Caco-2 (cell line): ENCODE results near the gene ZNF80. TPM values are rescaled to one million over a fixed set of nuclear protein-coding genes. Genes with fewer than 3 reads are reported as not detected.

ENCODE experiments used
- BruUV-seq: library from RNA; stranded (reverse); fragments of 400-500 nt; replicated peaks from 2 replicates; lab custom pipeline; 2021; lab: Mats Ljungman, UMichigan
- CTCF ChIA-PET: fragments of 300-600 bp; sonication (Branson Sonifier 250); formaldehyde crosslinking; loops from one replicate; lab custom pipeline; 2022; ENCODE audit warnings: antibody characterized with exemption; lab: Charles Lee
- POLR2A ChIA-PET: fragments of 300-600 bp; sonication (Branson Sonifier 250); formaldehyde crosslinking; loops from one replicate; lab custom pipeline; 2022; ENCODE audit warnings: antibody characterized with exemption; lab: Charles Lee
- DNase-seq, 2 experiments: peaks; one replicate each; pipeline versions ENCODE4 v3.0.0 to v3.0.0-alpha.2; 2020 to 2022
- H3K27me3 ChIP-seq: replicated peaks from 2 replicates; pipeline ENCODE4 v1.6.0; 2011; ENCODE audit warnings: low read length; ENCODE audit not compliant: control insufficient read depth, insufficient read depth
- H3K36me3 ChIP-seq: 2 replicates; pipeline ENCODE4 v1.5.1; 2011; ENCODE audit warnings: low read length; ENCODE audit not compliant: control insufficient read depth, insufficient read depth
- H3K4me1 ChIP-seq: fragments of 250-450 bp; sonication (Bioruptor Pico); 2 replicates; pipeline ENCODE4 v1.5.1; 2020; ENCODE audit warnings: mild to moderate bottlenecking
- H3K4me3 ChIP-seq: 2 replicates; pipeline ENCODE4 v1.5.1; 2011; ENCODE audit warnings: low read depth, mild to moderate bottlenecking, control low read depth, low read length
- H3K9me3 ChIP-seq: fragments of 250-450 bp; sonication (Bioruptor Pico); 2 replicates; pipeline ENCODE4 v1.5.1; 2020; ENCODE audit warnings: mild to moderate bottlenecking, moderate library complexity
- H3K27ac Mint-ChIP-seq: one replicate; pipeline ENCODE4 v1.8.0; 2022; ENCODE audit warnings: mixed read lengths; ENCODE audit not compliant: unreplicated experiment
- H3K27me3 Mint-ChIP-seq: one replicate; pipeline ENCODE4 v1.8.0; 2022; ENCODE audit warnings: mixed read lengths; ENCODE audit not compliant: insufficient read depth, unreplicated experiment
- H3K36me3 Mint-ChIP-seq: one replicate; pipeline ENCODE4 v1.8.0; 2022; ENCODE audit warnings: mild to moderate bottlenecking, mixed read lengths; ENCODE audit not compliant: insufficient read depth, unreplicated experiment
- H3K4me1 Mint-ChIP-seq: one replicate; pipeline ENCODE4 v1.8.0; 2022; ENCODE audit warnings: low read depth, mixed read lengths; ENCODE audit not compliant: unreplicated experiment
- H3K4me3 Mint-ChIP-seq: one replicate; pipeline ENCODE4 v1.8.0; 2022; ENCODE audit warnings: mild to moderate bottlenecking, moderate library complexity, mixed read lengths; ENCODE audit not compliant: unreplicated experiment
- H3K9me3 Mint-ChIP-seq: one replicate; pipeline ENCODE4 v1.8.0; 2022; ENCODE audit warnings: mixed read lengths; ENCODE audit not compliant: unreplicated experiment
- intact Hi-C: fragments of 100-400 bp; cut with micrococcal nuclease; formaldehyde crosslinking; loops from one replicate; pipeline ENCODE4 v1.10.0; 2022; ENCODE audit not compliant: unreplicated experiment
- total RNA-seq: library from RNA; stranded (reverse); gene quantifications from 2 replicates; pipeline ENCODE4 v1.2.3, GENCODE V29; 2022
- TF ChIP-seq, protein P1 (sequence below), 2 experiments: fragments of 200-600 bp in 1 of 2; IDR thresholded peaks; 1 replicate in 1 of 2; 2 replicates in 1 of 2; pipeline versions ENCODE4 v1.5.1 to v1.8.0; 2011 to 2022; ENCODE audit warnings: antibody characterized with exemption in 1 of 2, control low read depth in 1 of 2, inconsistent platforms in 1 of 2, low read depth in 1 of 2, low read length in 1 of 2, mild to moderate bottlenecking in 1 of 2, moderate library complexity in 1 of 2; ENCODE audit not compliant: insufficient read depth in 1 of 2, severe bottlenecking in 1 of 2, unreplicated experiment in 1 of 2

The ZNF80 gene
- total RNA-seq, 1 experiment from 2014 or later, result not detected

- no peaks in the 10 kb centered on the region for H3K9me3 Mint-ChIP-seq
Measured at GRCh38 chr3:114235431-114235830, 1.9 kb downstream of the ZNF80 start.

DNA sequence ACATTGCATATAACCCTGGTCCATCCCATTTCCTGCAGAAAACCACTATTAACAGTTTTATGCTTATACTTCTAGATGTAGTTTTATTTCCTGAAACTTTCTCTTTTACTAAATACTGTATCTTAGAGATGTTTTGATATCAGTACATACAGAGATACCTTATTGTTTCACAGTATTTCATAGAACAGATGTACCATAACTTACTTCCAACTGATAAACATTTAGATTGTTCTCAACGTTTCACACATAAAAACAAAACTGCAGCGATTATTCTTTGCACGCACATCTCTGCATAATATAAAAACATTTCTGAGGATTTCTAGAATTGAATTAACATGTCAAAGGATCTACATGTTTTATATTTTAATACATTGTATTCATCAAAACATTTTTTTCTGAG lies 2.6 kb downstream of the ZNF80 start:
- intact Hi-C loops, result no loop called here
- no peak overlapping the region for H3K4me3 ChIP-seq
- no peak for DNase-seq
- no peaks in the 10 kb centered on the region; the same call in 1 of the 2 replicates for H3K27me3 ChIP-seq
- no peaks in the 10 kb centered on the region for H3K36me3 ChIP-seq
- no peaks in the 10 kb centered on the region for H3K9me3 ChIP-seq
- TF ChIP-seq, protein P1, sequence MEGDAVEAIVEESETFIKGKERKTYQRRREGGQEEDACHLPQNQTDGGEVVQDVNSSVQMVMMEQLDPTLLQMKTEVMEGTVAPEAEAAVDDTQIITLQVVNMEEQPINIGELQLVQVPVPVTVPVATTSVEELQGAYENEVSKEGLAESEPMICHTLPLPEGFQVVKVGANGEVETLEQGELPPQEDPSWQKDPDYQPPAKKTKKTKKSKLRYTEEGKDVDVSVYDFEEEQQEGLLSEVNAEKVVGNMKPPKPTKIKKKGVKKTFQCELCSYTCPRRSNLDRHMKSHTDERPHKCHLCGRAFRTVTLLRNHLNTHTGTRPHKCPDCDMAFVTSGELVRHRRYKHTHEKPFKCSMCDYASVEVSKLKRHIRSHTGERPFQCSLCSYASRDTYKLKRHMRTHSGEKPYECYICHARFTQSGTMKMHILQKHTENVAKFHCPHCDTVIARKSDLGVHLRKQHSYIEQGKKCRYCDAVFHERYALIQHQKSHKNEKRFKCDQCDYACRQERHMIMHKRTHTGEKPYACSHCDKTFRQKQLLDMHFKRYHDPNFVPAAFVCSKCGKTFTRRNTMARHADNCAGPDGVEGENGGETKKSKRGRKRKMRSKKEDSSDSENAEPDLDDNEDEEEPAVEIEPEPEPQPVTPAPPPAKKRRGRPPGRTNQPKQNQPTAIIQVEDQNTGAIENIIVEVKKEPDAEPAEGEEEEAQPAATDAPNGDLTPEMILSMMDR (IDR thresholded peaks at IDR 0.05; ENCODE audit: insufficient read depth in 1 of 2, low read depth in 1 of 2, low read length in 1 of 2, severe bottlenecking in 1 of 2, unreplicated experiment in 1 of 2), result no peak
- H3K4me1 Mint-ChIP-seq, result no peaks in the 10 kb centered on the region
- CTCF ChIA-PET, result no interaction called here
- BruUV-seq, result no TSS peak
- H3K27ac Mint-ChIP-seq, result no peak overlapping the region
- no peaks in the 10 kb centered on the region for H3K36me3 Mint-ChIP-seq
- no peaks in the 10 kb centered on the region for H3K9me3 Mint-ChIP-seq
- H3K27me3 Mint-ChIP-seq, result no peaks in the 10 kb centered on the region
- H3K4me3 Mint-ChIP-seq, result no peak overlapping the region
- POLR2A ChIA-PET, result no interaction called here
- H3K4me1 ChIP-seq, result no peaks in the 10 kb centered on the region

More at GRCh38 chr3:114235431-114235830, 1.9 kb downstream of the ZNF80 start:
- no peaks in the 10 kb centered on the region for H3K36me3 ChIP-seq
- Mint-ChIP-seq H3K4me1 (no peaks in the 10 kb centered on the region), H3K27me3 (no peaks in the 10 kb centered on the region), H3K4me3 (no peak overlapping the region), H3K27ac (no peak overlapping the region), H3K36me3 (no peaks in the 10 kb centered on the region)
- no peaks in the 10 kb centered on the region; the same call in 1 of the 2 replicates for H3K27me3 ChIP-seq
- ChIA-PET CTCF (no interaction called here), POLR2A (interaction anchor here (0.6 kb wide), 1 partner anchor 45 kb away, joined by 3 read pairs; no protein-coding TSS in a partner anchor)
- intact Hi-C loops, result no loop called here
- TF ChIP-seq, protein P1 (IDR thresholded peaks at IDR 0.05; ENCODE audit: insufficient read depth in 1 of 2, low read depth in 1 of 2, low read length in 1 of 2, severe bottlenecking in 1 of 2, unreplicated experiment in 1 of 2), result no peak
- BruUV-seq, result no TSS peak
- H3K4me3 ChIP-seq, result no peak overlapping the region
- DNase-seq, result no peak
- H3K9me3 ChIP-seq, result no peaks in the 10 kb centered on the region
- H3K4me1 ChIP-seq, result no peaks in the 10 kb centered on the region

- no peak overlapping the region for H3K4me3 Mint-ChIP-seq
- ChIA-PET CTCF (no interaction called here), POLR2A (no interaction called here)
- TF ChIP-seq, protein P1 (IDR thresholded peaks at IDR 0.05; ENCODE audit: insufficient read depth in 1 of 2, low read depth in 1 of 2, low read length in 1 of 2, severe bottlenecking in 1 of 2, unreplicated experiment in 1 of 2), result no peak
- Histone ChIP-seq H3K4me1 (no peaks in the 10 kb centered on the region), H3K4me3 (no peak overlapping the region), H3K9me3 (no peaks in the 10 kb centered on the region), H3K27me3 (no peaks in the 10 kb centered on the region; the same call in 1 of the 2 replicates), H3K36me3 (no peaks in the 10 kb centered on the region)
- no peak for DNase-seq
- no TSS peak for BruUV-seq
- H3K4me1 Mint-ChIP-seq, result no peaks in the 10 kb centered on the region
- no peak overlapping the region for H3K27ac Mint-ChIP-seq
- intact Hi-C loops, result no loop called here
- H3K9me3 Mint-ChIP-seq, result no peaks in the 10 kb centered on the region
- no peaks in the 10 kb centered on the region for H3K36me3 Mint-ChIP-seq
- H3K27me3 Mint-ChIP-seq, result peaks cover 4% of the 10 kb centered on the region
Measured at GRCh38 chr3:114231616-114232015, 5.8 kb downstream of the ZNF80 start.
